ENCODE results near the gene PRM3. TPM values are rescaled to one million over a fixed set of nuclear protein-coding genes. Genes with fewer than 3 reads are reported as not detected.
A peak's percentile ranks its signal among the peaks of the same experiment; 100 is the strongest.
"Not testable (repeated sequence)": the region's sequence is repeated elsewhere in the genome, so short reads cannot be mapped to it uniquely, and the experiment has no call there.

Gene PRM3
- total and polyA plus RNA-seq, 2 donors (not counting 1 experiment from before 2014, with no cell fraction given), result not detected

DNA sequence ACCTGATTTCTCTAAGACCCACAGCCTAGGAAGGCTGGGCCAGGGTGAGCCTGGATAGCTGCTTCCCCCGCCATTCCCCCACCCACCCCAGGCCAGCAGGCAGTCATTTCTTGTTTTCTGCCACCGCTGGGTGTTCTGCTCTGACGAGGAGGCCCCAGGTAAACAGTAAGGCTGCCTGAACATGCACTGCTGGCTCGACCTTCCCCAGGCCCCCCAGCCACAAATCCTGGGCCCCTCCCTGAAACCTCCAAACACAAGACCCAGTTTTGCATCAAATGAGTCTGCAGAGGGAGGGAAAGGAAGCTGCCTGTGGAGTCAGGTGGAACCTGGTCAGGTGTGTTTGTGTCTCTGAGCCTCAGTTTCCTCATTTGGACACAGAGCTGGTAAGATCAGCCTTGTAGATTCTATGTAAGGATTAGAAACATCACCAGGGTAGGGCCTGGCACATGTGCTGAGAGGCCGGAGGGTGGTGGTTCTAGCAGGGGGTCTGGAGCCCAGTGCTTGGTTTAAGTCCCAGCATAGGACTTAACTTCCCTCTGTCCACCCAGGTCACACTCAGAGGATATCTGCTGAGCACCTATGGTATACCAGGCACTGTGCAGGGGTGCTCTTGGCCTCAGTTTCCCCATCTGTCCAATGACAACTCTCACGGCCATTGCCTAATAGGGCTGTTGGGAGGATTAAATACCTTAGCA, 26.6 kb upstream of the PRM3 start:
- Histone ChIP-seq H3K4me1 (ENCODE audit: control insufficient read depth in 2 of 2, insufficient read depth in 2 of 2, low read length in 2 of 2) (peaks cover 48 to 53% of the 10 kb centered on the region in 2 donors), H3K36me3 (replicated peaks in 1 of 2; ENCODE audit: control extremely low read depth in 1 of 2, control insufficient read depth in 1 of 2, extremely low read depth in 1 of 2, insufficient read depth in 2 of 2, low read length in 1 of 2) (no peaks in the 10 kb centered on the region), H3K79me2 (ENCODE audit: control insufficient read depth, insufficient read depth, low read length) (no peaks in the 10 kb centered on the region), H3K4me3 (ENCODE audit: control extremely low read depth in 1 of 5, extremely low read depth in 1 of 5, insufficient read depth in 1 of 5, low read depth in 2 of 5, low read length in 4 of 5) (no peak overlapping the region), H3K9me3 (ENCODE audit: control extremely low read depth in 1 of 3, control insufficient read depth in 2 of 3, insufficient read depth in 1 of 3, low read length in 2 of 3) (no peaks in the 10 kb centered on the region), H3K9ac (ENCODE audit: low read length) (no peak overlapping the region), H3K27me3 (replicated peaks in 1 of 4; ENCODE audit: control extremely low read depth in 1 of 4, control insufficient read depth in 3 of 4, insufficient read depth in 4 of 4, low read length in 3 of 4) (no peaks in the 10 kb centered on the region), H4K20me1 (ENCODE audit: control insufficient read depth, insufficient read depth, low read length, poor library complexity, severe bottlenecking) (no peaks in the 10 kb centered on the region), H3K27ac (ENCODE audit: low read length in 2 of 2) (no peak overlapping the region), H2AFZ (ENCODE audit: insufficient read depth, low read depth, low read length, poor library complexity, severe bottlenecking) (no peak overlapping the region), H3K4me2 (replicated peaks; ENCODE audit: low read depth, low read length, poor library complexity, severe bottlenecking) (peak overlapping the region; percentile 34)
- intact Hi-C loops (cut with micrococcal nuclease), result no loop called here
- ATAC-seq (ENCODE audit: low read depth) (no peak), DNase-seq (no peak)
- 14% methylated on average over 5 of the region's 6 CpGs for WGBS (ENCODE audit: insufficient coverage)
- TF ChIP-seq, protein P1, sequence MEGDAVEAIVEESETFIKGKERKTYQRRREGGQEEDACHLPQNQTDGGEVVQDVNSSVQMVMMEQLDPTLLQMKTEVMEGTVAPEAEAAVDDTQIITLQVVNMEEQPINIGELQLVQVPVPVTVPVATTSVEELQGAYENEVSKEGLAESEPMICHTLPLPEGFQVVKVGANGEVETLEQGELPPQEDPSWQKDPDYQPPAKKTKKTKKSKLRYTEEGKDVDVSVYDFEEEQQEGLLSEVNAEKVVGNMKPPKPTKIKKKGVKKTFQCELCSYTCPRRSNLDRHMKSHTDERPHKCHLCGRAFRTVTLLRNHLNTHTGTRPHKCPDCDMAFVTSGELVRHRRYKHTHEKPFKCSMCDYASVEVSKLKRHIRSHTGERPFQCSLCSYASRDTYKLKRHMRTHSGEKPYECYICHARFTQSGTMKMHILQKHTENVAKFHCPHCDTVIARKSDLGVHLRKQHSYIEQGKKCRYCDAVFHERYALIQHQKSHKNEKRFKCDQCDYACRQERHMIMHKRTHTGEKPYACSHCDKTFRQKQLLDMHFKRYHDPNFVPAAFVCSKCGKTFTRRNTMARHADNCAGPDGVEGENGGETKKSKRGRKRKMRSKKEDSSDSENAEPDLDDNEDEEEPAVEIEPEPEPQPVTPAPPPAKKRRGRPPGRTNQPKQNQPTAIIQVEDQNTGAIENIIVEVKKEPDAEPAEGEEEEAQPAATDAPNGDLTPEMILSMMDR (IDR thresholded peaks at IDR 0.05), result no peak
- TF ChIP-seq EZH2 (IDR thresholded peaks at IDR 0.05; ENCODE audit: borderline replicate concordance, insufficient read depth, low read depth, low read length, poor library complexity, severe bottlenecking), result no peak
- Mint-ChIP-seq H3K27ac (peak overlapping the region; percentile 81), H3K4me3 (peak overlapping the region; percentile 37), H3K27me3 (no peaks in the 10 kb centered on the region), H3K9me3 (ENCODE audit: insufficient read depth) (no peaks in the 10 kb centered on the region), H3K4me1 (peaks cover 59% of the 10 kb centered on the region)
- POLR2A ChIA-PET, result interaction anchor here (2.6 to 4.5 kb wide), 4 partner anchors 10 to 47 kb away, joined by 11 to 118 read pairs (median 46); partner anchors contain the start of gene SOCS1
- CTCF ChIA-PET, result interaction anchor here (1.0 to 4.3 kb wide), 5 partner anchors 11 to 351 kb away, joined by 3 to 136 read pairs (median 120); partner anchors contain the start of gene SOCS1

DNA sequence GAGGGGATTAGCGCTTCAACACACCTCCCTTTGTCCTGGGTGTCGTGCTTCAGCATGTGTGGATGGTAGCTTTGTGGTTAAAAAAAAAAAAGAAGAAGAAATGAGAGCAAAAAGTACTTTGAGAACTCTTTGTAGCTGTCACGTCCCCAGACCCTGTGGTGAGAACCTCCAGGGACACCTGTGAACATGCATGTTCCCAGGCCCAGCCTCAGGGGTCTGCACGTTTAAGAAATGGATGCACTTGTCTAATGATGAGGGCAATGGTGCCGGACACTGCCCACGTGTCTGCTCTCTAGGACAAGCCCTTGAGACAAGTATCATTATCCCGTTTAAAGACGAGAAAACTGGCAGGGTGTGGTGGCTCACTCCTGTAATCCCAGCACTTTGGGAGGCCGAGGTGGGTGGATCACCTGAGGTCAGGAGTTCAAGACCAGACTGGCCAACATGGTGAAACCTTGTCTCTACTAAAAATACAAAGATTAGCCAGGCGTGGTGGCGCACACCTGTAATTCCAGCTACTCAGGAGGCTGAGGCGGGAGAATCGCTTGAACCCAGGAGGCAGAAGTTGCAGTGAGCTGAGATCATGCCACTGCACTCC, 25.6 kb upstream of the PRM3 start:
- peak; percentile 46 for DNase-seq
- Mint-ChIP-seq H3K4me3 (peak overlapping the region; percentile 48), H3K4me1 (peaks cover 61% of the 10 kb centered on the region), H3K27ac (peak overlapping the region; percentile 75)
- H3K27me3 ChIP-seq (replicated peaks in 1 of 4; ENCODE audit: control extremely low read depth in 1 of 4, control insufficient read depth in 3 of 4, insufficient read depth in 4 of 4, low read length in 3 of 4); H2AFZ ChIP-seq (ENCODE audit: insufficient read depth, low read depth, low read length, poor library complexity, severe bottlenecking); intact Hi-C loops (cut with micrococcal nuclease); H3K36me3 ChIP-seq (replicated peaks in 1 of 2; ENCODE audit: control extremely low read depth in 1 of 2, control insufficient read depth in 1 of 2, extremely low read depth in 1 of 2, insufficient read depth in 2 of 2, low read length in 1 of 2); H3K27me3 Mint-ChIP-seq; H3K4me3 ChIP-seq (ENCODE audit: control extremely low read depth in 1 of 5, extremely low read depth in 1 of 5, insufficient read depth in 1 of 5, low read depth in 2 of 5, low read length in 4 of 5); H4K20me1 ChIP-seq (ENCODE audit: control insufficient read depth, insufficient read depth, low read length, poor library complexity, severe bottlenecking); H3K79me2 ChIP-seq (ENCODE audit: control insufficient read depth, insufficient read depth, low read length); H3K9ac ChIP-seq (ENCODE audit: low read length); ATAC-seq (ENCODE audit: low read depth); H3K27ac ChIP-seq (ENCODE audit: low read length in 2 of 2); H3K9me3 Mint-ChIP-seq (ENCODE audit: insufficient read depth); H3K9me3 ChIP-seq (ENCODE audit: control extremely low read depth in 1 of 3, control insufficient read depth in 2 of 3, insufficient read depth in 1 of 3, low read length in 2 of 3): not testable (repeated sequence)
- 50% methylated on average over 8 of the region's 13 CpGs for WGBS (ENCODE audit: insufficient coverage)
- ChIA-PET CTCF (interaction anchor here (0.6 to 4.3 kb wide), 16 partner anchors 12 to 345 kb away, joined by 3 to 136 read pairs (median 14); partner anchors contain the start of genes RMI2 and SOCS1), POLR2A (interaction anchor here (0.6 to 4.5 kb wide), 12 partner anchors 11 to 533 kb away, joined by 3 to 118 read pairs (median 12); partner anchors contain the start of gene SOCS1)
- peaks cover 55 to 60% of the 10 kb centered on the region in 2 donors for H3K4me1 ChIP-seq (ENCODE audit: control insufficient read depth in 2 of 2, insufficient read depth in 2 of 2, low read length in 2 of 2)
- H3K4me2 ChIP-seq (replicated peaks; ENCODE audit: low read depth, low read length, poor library complexity, severe bottlenecking), result peak overlapping the region; percentile 76

Data from B cell (primary cell).